Keratinocyte (primary cell): Measurements from ENCODE around the gene COPZ1. TPM values are rescaled to one million over a fixed set of nuclear protein-coding genes. Genes with fewer than 3 reads are reported as not detected.
A peak's percentile ranks its signal among the peaks of the same experiment; 100 is the strongest.
"Not testable (repeated sequence)": the region's sequence is repeated elsewhere in the genome, so short reads cannot be mapped to it uniquely, and the experiment has no call there.

Experiments
- DNase-seq: peaks from one replicate; pipeline ENCODE4 v3.0.0-alpha.2; 2011; ENCODE audit warnings: low read depth, missing footprints, low spot score
- FAIRE-seq: peaks from 2 replicates; lab custom pipeline; 2011; peaks lifted over from hg19 to GRCh38; lab: Jason Lieb, UNC
- H2AFZ ChIP-seq: 2 replicates; pipeline ENCODE4 v1.6.0; 2012; ENCODE audit warnings: low read length, control low read depth, inconsistent platforms; ENCODE audit not compliant: control insufficient read depth
- H3K27ac ChIP-seq: 2 replicates; pipeline ENCODE4 v1.5.1; 2011; ENCODE audit warnings: low read length; ENCODE audit not compliant: control insufficient read depth, insufficient read depth
- H3K27me3 ChIP-seq: 3 replicates; pipeline ENCODE4 v1.6.0; 2011; ENCODE audit warnings: low read length; ENCODE audit not compliant: control insufficient read depth, insufficient read depth; ENCODE audit errors: extremely low read depth
- H3K36me3 ChIP-seq, 2 experiments: 2 replicates in 1 of 2; 3 replicates in 1 of 2; pipeline ENCODE4 v1.5.1; 2011; ENCODE audit warnings: low read length in 2 of 2, mild to moderate bottlenecking in 1 of 2; ENCODE audit not compliant: control insufficient read depth in 2 of 2, insufficient read depth in 2 of 2; ENCODE audit errors: extremely low read depth in 1 of 2
- H3K4me1 ChIP-seq: 3 replicates; pipeline ENCODE4 v1.5.1; 2011; ENCODE audit warnings: low read length; ENCODE audit not compliant: control insufficient read depth, insufficient read depth; ENCODE audit errors: extremely low read depth
- H3K4me2 ChIP-seq: 3 replicates; pipeline ENCODE4 v1.6.0; 2011; ENCODE audit warnings: low read depth, low read length; ENCODE audit not compliant: control insufficient read depth, insufficient read depth; ENCODE audit errors: extremely low read depth
- H3K4me3 ChIP-seq, 3 experiments: fragments of 200-600 bp in 1 of 3; sonication (generic) in 1 of 3; 2 replicates in 2 of 3; 3 replicates in 1 of 3; pipeline ENCODE4 v1.5.1; 2011 to 2016; ENCODE audit warnings: low read length in 3 of 3, mild to moderate bottlenecking in 3 of 3, control low read depth in 2 of 3, inconsistent platforms in 1 of 3, low read depth in 1 of 3, mixed read lengths in 1 of 3, mixed run types in 1 of 3, moderate library complexity in 1 of 3; ENCODE audit not compliant: control insufficient read depth in 2 of 3, insufficient read depth in 2 of 3; ENCODE audit errors: extremely low read depth in 1 of 3
- H3K79me2 ChIP-seq: 2 replicates; pipeline ENCODE4 v1.6.0; 2012; ENCODE audit warnings: low read length; ENCODE audit not compliant: control insufficient read depth, insufficient read depth
- H3K9ac ChIP-seq: 3 replicates; pipeline ENCODE4 v1.6.0; 2011; ENCODE audit warnings: low read length; ENCODE audit not compliant: control insufficient read depth, insufficient read depth; ENCODE audit errors: extremely low read depth
- H3K9me1 ChIP-seq: 3 replicates; pipeline ENCODE4 v1.6.0; 2011; ENCODE audit warnings: low read length; ENCODE audit not compliant: control insufficient read depth, insufficient read depth; ENCODE audit errors: extremely low read depth
- H3K9me3 ChIP-seq: 2 replicates; pipeline ENCODE4 v1.5.1; 2012; ENCODE audit warnings: low read depth, low read length; ENCODE audit not compliant: control insufficient read depth
- H4K20me1 ChIP-seq: 3 replicates; pipeline ENCODE4 v1.6.0; 2011; ENCODE audit warnings: low read length; ENCODE audit not compliant: control insufficient read depth, insufficient read depth; ENCODE audit errors: extremely low read depth
- EZH2 ChIP-seq: IDR thresholded peaks from one replicate; pipeline ENCODE4 v1.6.1; 2012; ENCODE audit warnings: inconsistent platforms, mild to moderate bottlenecking, low read length, moderate library complexity
- dilution Hi-C: fragments of 300-500 bp; cut with MboI; formaldehyde crosslinking; loops from one replicate; pipeline ENCODE4 v1.7.0; 2020; ENCODE audit warnings: low sequenced_read_pairs; ENCODE audit not compliant: extremely low pct_ligation_motif_present
- polyA plus RNA-seq, 5 experiments: library from polyadenylated mRNA; depleted of rRNA in 3 of 5; stranded (reverse) in 3 of 5; stranded (forward) in 1 of 5; unstranded in 1 of 5; fragments of >200 nt; gene quantifications; 1 replicate in 1 of 5; 2 replicates in 3 of 5; 3 replicates in 1 of 5; pipeline versions ENCODE4 v1.2.1 to v1.2.3, GENCODE V29; 2011 to 2012; ENCODE audit warnings: missing spikeins in 2 of 5, low read depth in 1 of 5, low replicate concordance in 1 of 5
- TF ChIP-seq, protein P1 (sequence below), 3 experiments: IDR thresholded peaks in 1 of 3; conservative IDR thresholded peaks in 1 of 3; optimal IDR thresholded peaks in 1 of 3; 2 replicates in 2 of 3; 3 replicates in 1 of 3; pipeline versions ENCODE3 to v1.5.1; 2011; ENCODE audit warnings: low read length in 3 of 3, mild to moderate bottlenecking in 3 of 3, moderate library complexity in 2 of 3, control low read depth in 1 of 3, inconsistent platforms in 1 of 3; ENCODE audit not compliant: insufficient read depth in 2 of 3; ENCODE audit errors: extremely low read depth in 1 of 3

COPZ1 gene
- polyA plus RNA-seq, 1 donor (not counting 4 experiments of a cell fraction or from before 2014, with no cell fraction given): 280 TPM

DNA sequence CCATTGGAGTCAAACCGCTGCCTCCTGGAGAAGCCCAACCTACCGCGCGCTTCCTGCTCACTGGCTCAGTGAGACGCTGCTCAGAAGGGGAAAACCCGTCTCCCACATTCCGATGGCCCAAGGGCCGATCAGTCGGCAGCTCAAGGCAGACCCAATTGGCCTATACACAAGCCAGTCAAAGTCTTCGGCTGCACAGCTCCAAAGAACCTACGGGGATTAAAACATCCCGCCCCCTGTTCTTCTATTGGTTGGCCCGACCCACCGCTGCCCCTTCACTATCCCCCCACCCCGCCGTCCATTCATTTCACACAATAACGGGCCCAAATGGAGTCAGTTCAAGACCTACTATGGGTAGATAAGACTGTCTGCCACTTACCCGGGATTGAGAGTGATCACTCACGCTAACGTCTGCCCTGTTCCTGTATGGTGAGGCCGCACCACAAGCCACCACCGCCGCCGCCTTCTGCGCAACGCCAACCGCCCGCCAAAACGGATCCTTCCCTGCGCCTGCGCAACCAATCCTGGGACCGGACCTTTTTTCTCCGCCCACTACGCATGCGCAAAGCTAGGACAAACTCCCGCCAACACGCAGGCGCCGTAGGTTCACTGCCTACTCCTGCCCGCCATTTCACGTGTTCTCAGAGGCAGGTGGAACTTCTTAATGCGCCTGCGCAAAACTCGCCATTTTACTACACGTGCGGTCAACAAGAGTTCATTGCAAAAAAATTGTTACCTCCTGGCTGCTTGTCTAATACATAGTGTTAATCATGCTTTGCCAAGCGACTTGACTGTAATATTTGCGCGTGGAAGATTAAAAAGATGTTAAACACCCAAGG is 45.1 kb upstream of the COPZ1 start, which contains the start of gene CBX5:
CBX5 (minus strand) TSS at position 491 of the 836 bp plus-strand sequence. CDS start 22,472 bp downstream, outside the sequence.
- Histone ChIP-seq H3K79me2 (peaks cover 84% of the 10 kb centered on the region), H3K9me3 (no peaks in the 10 kb centered on the region), H3K36me3 (peaks cover 8 to 33% of the 10 kb centered on the region in 2 experiments), H2AFZ (peak within 1 kb of the TSS; percentile 98), H3K9ac (peak within 1 kb of the TSS; percentile 100), H3K27me3 (no peaks in the 10 kb centered on the region), H3K4me3 (peak within 1 kb of the TSS; percentile 71 to 98 (median 92)), H3K4me1 (peaks cover 30% of the 10 kb centered on the region), H3K27ac (peak within 1 kb of the TSS; percentile 100), H3K9me1 (no peaks in the 10 kb centered on the region), H3K4me2 (peak within 1 kb of the TSS; percentile 98), H4K20me1 (peaks cover 23% of the 10 kb centered on the region)
- FAIRE-seq (peak; percentile 43), DNase-seq (peak; percentile 99)
- dilution Hi-C loops: no loop called here
- no peak for TF ChIP-seq EZH2
- TF ChIP-seq, protein P1, sequence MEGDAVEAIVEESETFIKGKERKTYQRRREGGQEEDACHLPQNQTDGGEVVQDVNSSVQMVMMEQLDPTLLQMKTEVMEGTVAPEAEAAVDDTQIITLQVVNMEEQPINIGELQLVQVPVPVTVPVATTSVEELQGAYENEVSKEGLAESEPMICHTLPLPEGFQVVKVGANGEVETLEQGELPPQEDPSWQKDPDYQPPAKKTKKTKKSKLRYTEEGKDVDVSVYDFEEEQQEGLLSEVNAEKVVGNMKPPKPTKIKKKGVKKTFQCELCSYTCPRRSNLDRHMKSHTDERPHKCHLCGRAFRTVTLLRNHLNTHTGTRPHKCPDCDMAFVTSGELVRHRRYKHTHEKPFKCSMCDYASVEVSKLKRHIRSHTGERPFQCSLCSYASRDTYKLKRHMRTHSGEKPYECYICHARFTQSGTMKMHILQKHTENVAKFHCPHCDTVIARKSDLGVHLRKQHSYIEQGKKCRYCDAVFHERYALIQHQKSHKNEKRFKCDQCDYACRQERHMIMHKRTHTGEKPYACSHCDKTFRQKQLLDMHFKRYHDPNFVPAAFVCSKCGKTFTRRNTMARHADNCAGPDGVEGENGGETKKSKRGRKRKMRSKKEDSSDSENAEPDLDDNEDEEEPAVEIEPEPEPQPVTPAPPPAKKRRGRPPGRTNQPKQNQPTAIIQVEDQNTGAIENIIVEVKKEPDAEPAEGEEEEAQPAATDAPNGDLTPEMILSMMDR (optimal IDR thresholded peaks at IDR 0.05 in 1 of 3, IDR thresholded peaks at IDR 0.05 in 1 of 3, conservative IDR thresholded peaks at IDR 0.05 in 1 of 3; ENCODE audit: extremely low read depth in 1 of 3, insufficient read depth in 2 of 3, low read length in 3 of 3): no peak

DNA sequence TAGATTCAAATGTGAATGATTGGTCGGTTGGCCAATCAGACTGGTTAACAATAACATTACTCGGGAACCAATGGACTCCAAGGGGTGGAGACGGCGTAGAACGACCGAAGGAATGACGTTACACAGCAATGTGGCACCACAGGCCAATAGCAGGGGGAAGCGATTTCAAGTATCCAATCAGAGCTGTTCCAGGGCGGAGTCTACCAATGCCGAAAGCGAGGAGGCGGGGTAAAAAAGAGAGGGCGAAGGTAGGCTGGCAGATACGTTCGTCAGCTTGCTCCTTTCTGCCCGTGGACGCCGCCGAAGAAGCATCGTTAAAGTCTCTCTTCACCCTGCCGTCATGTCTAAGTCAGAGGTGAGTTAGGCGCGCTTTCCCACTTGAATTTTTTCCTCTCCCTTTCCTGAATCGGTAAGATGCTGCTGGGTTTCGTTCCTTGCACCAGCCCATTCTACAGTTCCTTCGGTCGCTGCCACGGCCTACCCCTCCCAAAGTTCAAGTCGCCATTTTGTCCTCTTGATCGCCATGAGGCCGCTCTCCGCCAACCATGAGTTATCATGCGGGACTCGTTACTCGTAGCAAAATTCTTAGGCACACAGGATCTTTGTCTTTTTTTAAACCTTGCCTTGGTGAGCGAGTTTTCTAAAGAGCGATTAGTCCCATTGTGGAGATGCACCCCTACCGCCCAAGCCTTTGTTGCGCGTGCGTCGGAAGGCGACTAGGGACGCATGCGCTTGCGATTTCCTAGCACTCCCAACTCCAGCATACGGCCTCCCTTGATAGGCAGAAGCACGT is 44.3 kb upstream of the COPZ1 start, which contains the start of gene HNRNPA1:
HNRNPA1 (plus strand) TSS at position 259 of the 793 bp plus-strand sequence; CDS start at position 341, 82 bp downstream.
- peaks cover 37% of the 10 kb centered on the region for H3K4me1 ChIP-seq
- no peaks in the 10 kb centered on the region for H3K9me3 ChIP-seq
- H4K20me1 ChIP-seq: peaks cover 26% of the 10 kb centered on the region
- peak; percentile 99 for DNase-seq
- peak within 1 kb of the TSS; percentile 98 for H2AFZ ChIP-seq
- peaks cover 8 to 37% of the 10 kb centered on the region in 2 experiments for H3K36me3 ChIP-seq
- peak within 1 kb of the TSS; percentile 100 for H3K9ac ChIP-seq
- peak within 1 kb of the TSS; percentile 100 for H3K27ac ChIP-seq
- H3K79me2 ChIP-seq: peaks cover 77% of the 10 kb centered on the region
- H3K4me2 ChIP-seq: peak within 1 kb of the TSS; percentile 98
- H3K27me3 ChIP-seq: no peaks in the 10 kb centered on the region
- TF ChIP-seq EZH2: no peak
- TF ChIP-seq, protein P1 (optimal IDR thresholded peaks at IDR 0.05 in 1 of 3, IDR thresholded peaks at IDR 0.05 in 1 of 3, conservative IDR thresholded peaks at IDR 0.05 in 1 of 3; ENCODE audit: extremely low read depth in 1 of 3, insufficient read depth in 2 of 3, low read length in 3 of 3): no peak
- H3K9me1 ChIP-seq: no peaks in the 10 kb centered on the region
- dilution Hi-C loops: no loop called here
- H3K4me3 ChIP-seq: peak within 1 kb of the TSS; percentile 71 to 98 (median 92)
- peak; percentile 84 for FAIRE-seq

DNA sequence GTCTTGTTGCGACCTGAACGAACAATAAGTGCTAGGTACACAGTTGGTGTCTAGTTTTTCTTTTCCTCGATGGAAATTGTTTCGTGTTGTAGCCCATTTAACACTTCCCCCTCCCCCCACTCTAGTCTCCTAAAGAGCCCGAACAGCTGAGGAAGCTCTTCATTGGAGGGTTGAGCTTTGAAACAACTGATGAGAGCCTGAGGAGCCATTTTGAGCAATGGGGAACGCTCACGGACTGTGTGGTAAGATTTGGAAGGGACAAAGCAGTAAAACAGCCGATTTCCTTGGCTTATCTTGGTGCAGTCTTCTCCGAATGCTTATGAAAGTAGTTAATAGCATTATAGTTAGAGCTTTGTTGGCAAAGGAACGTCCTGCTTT is 43.7 kb upstream of the COPZ1 start:
- Histone ChIP-seq H3K4me3 (peak overlapping the region; percentile 71 to 98 (median 89)), H3K9ac (peak overlapping the region; percentile 100), H3K79me2 (peaks cover 71% of the 10 kb centered on the region), H3K36me3 (peaks cover 10 to 43% of the 10 kb centered on the region in 2 experiments), H3K4me2 (peak overlapping the region; percentile 98), H4K20me1 (peaks cover 32% of the 10 kb centered on the region), H3K4me1 (peaks cover 41% of the 10 kb centered on the region), H3K27ac (peak overlapping the region; percentile 100)
- H3K27me3 ChIP-seq, FAIRE-seq, dilution Hi-C loops, H3K9me3 ChIP-seq, DNase-seq, H2AFZ ChIP-seq, H3K9me1 ChIP-seq: not testable (repeated sequence)
